ENCODE measurements around the gene GAGE2A. TPM values are rescaled to one million over a fixed set of nuclear protein-coding genes. Genes with fewer than 3 reads are reported as not detected.

The GAGE2A gene
- total RNA-seq, 1 experiment from 2014 or later, result 0.83 TPM

DNA sequence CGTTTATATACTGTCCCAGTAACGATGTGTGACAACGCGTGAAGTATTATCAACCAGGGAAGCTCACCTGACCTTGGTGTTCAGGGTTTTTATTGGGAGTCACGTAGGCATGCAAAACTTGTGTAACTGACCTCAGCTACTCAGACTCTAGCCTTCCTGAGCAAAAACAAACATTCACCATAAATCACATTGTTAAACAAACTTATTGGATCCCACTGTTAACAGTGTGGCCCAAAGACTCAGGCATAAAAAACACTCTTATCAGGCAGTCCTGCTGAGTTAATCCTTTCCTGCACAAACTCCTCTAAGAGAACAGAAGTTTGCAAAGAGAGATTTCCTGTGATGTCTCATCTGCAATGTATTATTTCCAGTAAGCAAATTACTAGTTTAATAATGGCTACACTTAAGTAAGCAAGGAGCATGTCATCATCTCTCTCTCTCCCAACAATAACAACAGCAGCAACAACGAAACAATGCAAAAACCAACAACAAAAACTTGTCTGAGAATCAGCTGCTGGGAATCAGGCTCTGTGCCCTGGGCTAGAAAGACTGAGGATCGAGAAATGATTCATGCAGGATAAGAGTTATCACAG, 21.5 kb downstream of the GAGE2A start:
- POLR2A ChIA-PET, result no interaction called here
- DNase-seq (ENCODE audit: low spot score) (no peak), ATAC-seq (no peak)
- Mint-ChIP-seq H3K36me3 (no peaks in the 10 kb centered on the region), H3K4me3 (no peak overlapping the region), H3K27ac (no peak overlapping the region), H3K27me3 (ENCODE audit: low read depth) (no peaks in the 10 kb centered on the region), H3K9me3 (peaks cover 8% of the 10 kb centered on the region), H3K4me1 (no peaks in the 10 kb centered on the region)
- TF ChIP-seq ZNF263 (CRISPR knock-in tag; IDR thresholded peaks at IDR 0.05; ENCODE audit: low read depth) (no peak), GABPB1 (CRISPR knock-in tag; IDR thresholded peaks at IDR 0.05) (no peak), ZNF138 (CRISPR knock-in tag; conservative IDR thresholded peaks at IDR 0.05) (no peak), SMAD3 (CRISPR knock-in tag; IDR thresholded peaks at IDR 0.05; ENCODE audit: borderline replicate concordance) (no peak), ESRRA (CRISPR knock-in tag; IDR thresholded peaks at IDR 0.05; ENCODE audit: borderline replicate concordance) (no peak), PRRX2 (CRISPR knock-in tag; IDR thresholded peaks at IDR 0.05) (no peak), TEAD1 (CRISPR knock-in tag; IDR thresholded peaks at IDR 0.05) (no peak)
- TF ChIP-seq, protein P1, sequence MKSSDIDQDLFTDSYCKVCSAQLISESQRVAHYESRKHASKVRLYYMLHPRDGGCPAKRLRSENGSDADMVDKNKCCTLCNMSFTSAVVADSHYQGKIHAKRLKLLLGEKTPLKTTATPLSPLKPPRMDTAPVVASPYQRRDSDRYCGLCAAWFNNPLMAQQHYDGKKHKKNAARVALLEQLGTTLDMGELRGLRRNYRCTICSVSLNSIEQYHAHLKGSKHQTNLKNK (CRISPR knock-in tag; IDR thresholded peaks at IDR 0.05), result no peak
- CTCF ChIA-PET, result no interaction called here

DNA sequence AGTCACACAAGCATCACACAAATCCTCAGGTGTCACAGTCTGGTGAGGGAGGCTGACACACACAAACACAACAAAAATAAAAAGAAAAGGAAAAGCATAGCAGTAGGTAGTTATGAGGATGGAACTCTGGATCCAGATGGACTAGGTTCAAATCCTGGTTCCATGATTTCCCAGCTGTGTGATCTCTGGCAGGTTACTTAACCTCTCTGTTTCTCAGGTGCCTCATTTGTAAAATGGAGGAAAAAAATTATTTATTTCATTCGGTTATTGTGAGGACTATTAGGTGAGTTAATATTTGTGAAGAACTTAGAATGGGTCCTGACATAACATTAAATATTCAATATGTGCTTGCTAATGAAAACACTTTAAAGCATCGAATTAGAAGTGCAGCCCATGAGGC, 29.3 kb downstream of the GAGE2A start:
- ATAC-seq, result no peak
- peaks cover 2% of the 10 kb centered on the region; the same call in 1 of the 2 replicates for H3K27me3 Mint-ChIP-seq (ENCODE audit: low read depth)
- H3K4me3 Mint-ChIP-seq, result no peak overlapping the region
- no peaks in the 10 kb centered on the region for H3K4me1 Mint-ChIP-seq
- ChIA-PET CTCF (no interaction called here), POLR2A (no interaction called here)
- no peaks in the 10 kb centered on the region for H3K9me3 Mint-ChIP-seq
- H3K36me3 Mint-ChIP-seq, result no peaks in the 10 kb centered on the region
- H3K27ac Mint-ChIP-seq, result no peak overlapping the region
- no peak for DNase-seq (ENCODE audit: low spot score)
- TF ChIP-seq, protein P2, sequence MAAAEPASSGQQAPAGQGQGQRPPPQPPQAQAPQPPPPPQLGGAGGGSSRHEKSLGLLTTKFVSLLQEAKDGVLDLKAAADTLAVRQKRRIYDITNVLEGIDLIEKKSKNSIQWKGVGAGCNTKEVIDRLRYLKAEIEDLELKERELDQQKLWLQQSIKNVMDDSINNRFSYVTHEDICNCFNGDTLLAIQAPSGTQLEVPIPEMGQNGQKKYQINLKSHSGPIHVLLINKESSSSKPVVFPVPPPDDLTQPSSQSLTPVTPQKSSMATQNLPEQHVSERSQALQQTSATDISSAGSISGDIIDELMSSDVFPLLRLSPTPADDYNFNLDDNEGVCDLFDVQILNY (CRISPR knock-in tag; IDR thresholded peaks at IDR 0.05), result no peak
- TF ChIP-seq, protein P3, sequence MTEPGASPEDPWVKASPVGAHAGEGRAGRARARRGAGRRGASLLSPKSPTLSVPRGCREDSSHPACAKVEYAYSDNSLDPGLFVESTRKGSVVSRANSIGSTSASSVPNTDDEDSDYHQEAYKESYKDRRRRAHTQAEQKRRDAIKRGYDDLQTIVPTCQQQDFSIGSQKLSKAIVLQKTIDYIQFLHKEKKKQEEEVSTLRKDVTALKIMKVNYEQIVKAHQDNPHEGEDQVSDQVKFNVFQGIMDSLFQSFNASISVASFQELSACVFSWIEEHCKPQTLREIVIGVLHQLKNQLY (CRISPR knock-in tag; IDR thresholded peaks at IDR 0.05), result no peak
- TF ChIP-seq ZNF138 (CRISPR knock-in tag; conservative IDR thresholded peaks at IDR 0.05) (no peak), GRHL2 (CRISPR knock-in tag; IDR thresholded peaks at IDR 0.05; ENCODE audit: insufficient replicate concordance, severe bottlenecking) (no peak), CREB1 (CRISPR knock-in tag; IDR thresholded peaks at IDR 0.05) (no peak), ETV6 (CRISPR knock-in tag; IDR thresholded peaks at IDR 0.05) (no peak)
- TF ChIP-seq, protein P4, sequence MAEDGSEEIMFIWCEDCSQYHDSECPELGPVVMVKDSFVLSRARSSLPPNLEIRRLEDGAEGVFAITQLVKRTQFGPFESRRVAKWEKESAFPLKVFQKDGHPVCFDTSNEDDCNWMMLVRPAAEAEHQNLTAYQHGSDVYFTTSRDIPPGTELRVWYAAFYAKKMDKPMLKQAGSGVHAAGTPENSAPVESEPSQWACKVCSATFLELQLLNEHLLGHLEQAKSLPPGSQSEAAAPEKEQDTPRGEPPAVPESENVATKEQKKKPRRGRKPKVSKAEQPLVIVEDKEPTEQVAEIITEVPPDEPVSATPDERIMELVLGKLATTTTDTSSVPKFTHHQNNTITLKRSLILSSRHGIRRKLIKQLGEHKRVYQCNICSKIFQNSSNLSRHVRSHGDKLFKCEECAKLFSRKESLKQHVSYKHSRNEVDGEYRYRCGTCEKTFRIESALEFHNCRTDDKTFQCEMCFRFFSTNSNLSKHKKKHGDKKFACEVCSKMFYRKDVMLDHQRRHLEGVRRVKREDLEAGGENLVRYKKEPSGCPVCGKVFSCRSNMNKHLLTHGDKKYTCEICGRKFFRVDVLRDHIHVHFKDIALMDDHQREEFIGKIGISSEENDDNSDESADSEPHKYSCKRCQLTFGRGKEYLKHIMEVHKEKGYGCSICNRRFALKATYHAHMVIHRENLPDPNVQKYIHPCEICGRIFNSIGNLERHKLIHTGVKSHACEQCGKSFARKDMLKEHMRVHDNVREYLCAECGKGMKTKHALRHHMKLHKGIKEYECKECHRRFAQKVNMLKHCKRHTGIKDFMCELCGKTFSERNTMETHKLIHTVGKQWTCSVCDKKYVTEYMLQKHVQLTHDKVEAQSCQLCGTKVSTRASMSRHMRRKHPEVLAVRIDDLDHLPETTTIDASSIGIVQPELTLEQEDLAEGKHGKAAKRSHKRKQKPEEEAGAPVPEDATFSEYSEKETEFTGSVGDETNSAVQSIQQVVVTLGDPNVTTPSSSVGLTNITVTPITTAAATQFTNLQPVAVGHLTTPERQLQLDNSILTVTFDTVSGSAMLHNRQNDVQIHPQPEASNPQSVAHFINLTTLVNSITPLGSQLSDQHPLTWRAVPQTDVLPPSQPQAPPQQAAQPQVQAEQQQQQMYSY (CRISPR knock-in tag; IDR thresholded peaks at IDR 0.05), result no peak
- TF ChIP-seq, protein P5, sequence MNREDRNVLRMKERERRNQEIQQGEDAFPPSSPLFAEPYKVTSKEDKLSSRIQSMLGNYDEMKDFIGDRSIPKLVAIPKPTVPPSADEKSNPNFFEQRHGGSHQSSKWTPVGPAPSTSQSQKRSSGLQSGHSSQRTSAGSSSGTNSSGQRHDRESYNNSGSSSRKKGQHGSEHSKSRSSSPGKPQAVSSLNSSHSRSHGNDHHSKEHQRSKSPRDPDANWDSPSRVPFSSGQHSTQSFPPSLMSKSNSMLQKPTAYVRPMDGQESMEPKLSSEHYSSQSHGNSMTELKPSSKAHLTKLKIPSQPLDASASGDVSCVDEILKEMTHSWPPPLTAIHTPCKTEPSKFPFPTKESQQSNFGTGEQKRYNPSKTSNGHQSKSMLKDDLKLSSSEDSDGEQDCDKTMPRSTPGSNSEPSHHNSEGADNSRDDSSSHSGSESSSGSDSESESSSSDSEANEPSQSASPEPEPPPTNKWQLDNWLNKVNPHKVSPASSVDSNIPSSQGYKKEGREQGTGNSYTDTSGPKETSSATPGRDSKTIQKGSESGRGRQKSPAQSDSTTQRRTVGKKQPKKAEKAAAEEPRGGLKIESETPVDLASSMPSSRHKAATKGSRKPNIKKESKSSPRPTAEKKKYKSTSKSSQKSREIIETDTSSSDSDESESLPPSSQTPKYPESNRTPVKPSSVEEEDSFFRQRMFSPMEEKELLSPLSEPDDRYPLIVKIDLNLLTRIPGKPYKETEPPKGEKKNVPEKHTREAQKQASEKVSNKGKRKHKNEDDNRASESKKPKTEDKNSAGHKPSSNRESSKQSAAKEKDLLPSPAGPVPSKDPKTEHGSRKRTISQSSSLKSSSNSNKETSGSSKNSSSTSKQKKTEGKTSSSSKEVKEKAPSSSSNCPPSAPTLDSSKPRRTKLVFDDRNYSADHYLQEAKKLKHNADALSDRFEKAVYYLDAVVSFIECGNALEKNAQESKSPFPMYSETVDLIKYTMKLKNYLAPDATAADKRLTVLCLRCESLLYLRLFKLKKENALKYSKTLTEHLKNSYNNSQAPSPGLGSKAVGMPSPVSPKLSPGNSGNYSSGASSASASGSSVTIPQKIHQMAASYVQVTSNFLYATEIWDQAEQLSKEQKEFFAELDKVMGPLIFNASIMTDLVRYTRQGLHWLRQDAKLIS (CRISPR knock-in tag; IDR thresholded peaks at IDR 0.05; ENCODE audit: borderline replicate concordance), result no peak

All from WTC11 (cell line).